ENCODE measurements around the gene MLLT6. TPM values are rescaled to one million over a fixed set of nuclear protein-coding genes. Genes with fewer than 3 reads are reported as not detected.

Gene MLLT6
- total RNA-seq, 1 experiment from 2014 or later = 48.0 TPM

- no peaks in the 10 kb centered on the region for H3K9me3 Mint-ChIP-seq
These were observed 10.3 kb downstream of the MLLT6 start for GRCh38 chr17:38715216-38715943.

GRCh38 chr17:38716368-38717005 lies 11.4 kb downstream of the MLLT6 start:
- Mint-ChIP-seq H3K36me3 (no peaks in the 10 kb centered on the region), H3K4me1 (peaks cover 58% of the 10 kb centered on the region), H3K9me3 (no peaks in the 10 kb centered on the region), H3K27me3 (ENCODE audit: low read depth) (peaks cover 14% of the 10 kb centered on the region), H3K4me3 (no peak overlapping the region), H3K27ac (no peak overlapping the region)
- no peak for ATAC-seq
- no peak for DNase-seq (ENCODE audit: low spot score)
- CTCF ChIA-PET = interaction anchor here (0.6 to 3.0 kb wide), 9 partner anchors 10 to 448 kb away, joined by 3 to 24 read pairs (median 9); partner anchors contain the start of gene CISD3
- no peak for TF ChIP-seq ZNF121 (CRISPR knock-in tag; IDR thresholded peaks at IDR 0.05)
- no peak for TF ChIP-seq PREB (CRISPR knock-in tag; IDR thresholded peaks at IDR 0.05; ENCODE audit: borderline replicate concordance)
- TF ChIP-seq CBFB (CRISPR knock-in tag; IDR thresholded peaks at IDR 0.05; ENCODE audit: low read depth) = no peak
- no peak for TF ChIP-seq RORB (CRISPR knock-in tag; IDR thresholded peaks at IDR 0.05)
- TF ChIP-seq NFATC4 (CRISPR knock-in tag; IDR thresholded peaks at IDR 0.05) = no peak
- TF ChIP-seq ATF1 (CRISPR knock-in tag; IDR thresholded peaks at IDR 0.05) = no peak
- TF ChIP-seq ZSCAN18 (CRISPR knock-in tag; IDR thresholded peaks at IDR 0.05) = no peak
- TF ChIP-seq JAZF1 (CRISPR knock-in tag; IDR thresholded peaks at IDR 0.05) = no peak
- TF ChIP-seq SMAD4 (CRISPR knock-in tag; IDR thresholded peaks at IDR 0.05) = no peak
- TF ChIP-seq SMAD3 (CRISPR knock-in tag; IDR thresholded peaks at IDR 0.05; ENCODE audit: borderline replicate concordance) = no peak
- no peak for TF ChIP-seq ZNF423 (CRISPR knock-in tag; IDR thresholded peaks at IDR 0.05)
- no peak for TF ChIP-seq MLX (CRISPR knock-in tag; IDR thresholded peaks at IDR 0.05)
- no peak for TF ChIP-seq ZNF263 (CRISPR knock-in tag; IDR thresholded peaks at IDR 0.05; ENCODE audit: low read depth)
- TF ChIP-seq GTF2I (CRISPR knock-in tag; conservative IDR thresholded peaks at IDR 0.05) = no peak
- TF ChIP-seq TCF7 (CRISPR knock-in tag; IDR thresholded peaks at IDR 0.05; ENCODE audit: low read depth) = no peak
- TF ChIP-seq, protein P1, sequence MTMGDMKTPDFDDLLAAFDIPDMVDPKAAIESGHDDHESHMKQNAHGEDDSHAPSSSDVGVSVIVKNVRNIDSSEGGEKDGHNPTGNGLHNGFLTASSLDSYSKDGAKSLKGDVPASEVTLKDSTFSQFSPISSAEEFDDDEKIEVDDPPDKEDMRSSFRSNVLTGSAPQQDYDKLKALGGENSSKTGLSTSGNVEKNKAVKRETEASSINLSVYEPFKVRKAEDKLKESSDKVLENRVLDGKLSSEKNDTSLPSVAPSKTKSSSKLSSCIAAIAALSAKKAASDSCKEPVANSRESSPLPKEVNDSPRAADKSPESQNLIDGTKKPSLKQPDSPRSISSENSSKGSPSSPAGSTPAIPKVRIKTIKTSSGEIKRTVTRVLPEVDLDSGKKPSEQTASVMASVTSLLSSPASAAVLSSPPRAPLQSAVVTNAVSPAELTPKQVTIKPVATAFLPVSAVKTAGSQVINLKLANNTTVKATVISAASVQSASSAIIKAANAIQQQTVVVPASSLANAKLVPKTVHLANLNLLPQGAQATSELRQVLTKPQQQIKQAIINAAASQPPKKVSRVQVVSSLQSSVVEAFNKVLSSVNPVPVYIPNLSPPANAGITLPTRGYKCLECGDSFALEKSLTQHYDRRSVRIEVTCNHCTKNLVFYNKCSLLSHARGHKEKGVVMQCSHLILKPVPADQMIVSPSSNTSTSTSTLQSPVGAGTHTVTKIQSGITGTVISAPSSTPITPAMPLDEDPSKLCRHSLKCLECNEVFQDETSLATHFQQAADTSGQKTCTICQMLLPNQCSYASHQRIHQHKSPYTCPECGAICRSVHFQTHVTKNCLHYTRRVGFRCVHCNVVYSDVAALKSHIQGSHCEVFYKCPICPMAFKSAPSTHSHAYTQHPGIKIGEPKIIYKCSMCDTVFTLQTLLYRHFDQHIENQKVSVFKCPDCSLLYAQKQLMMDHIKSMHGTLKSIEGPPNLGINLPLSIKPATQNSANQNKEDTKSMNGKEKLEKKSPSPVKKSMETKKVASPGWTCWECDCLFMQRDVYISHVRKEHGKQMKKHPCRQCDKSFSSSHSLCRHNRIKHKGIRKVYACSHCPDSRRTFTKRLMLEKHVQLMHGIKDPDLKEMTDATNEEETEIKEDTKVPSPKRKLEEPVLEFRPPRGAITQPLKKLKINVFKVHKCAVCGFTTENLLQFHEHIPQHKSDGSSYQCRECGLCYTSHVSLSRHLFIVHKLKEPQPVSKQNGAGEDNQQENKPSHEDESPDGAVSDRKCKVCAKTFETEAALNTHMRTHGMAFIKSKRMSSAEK (CRISPR knock-in tag; IDR thresholded peaks at IDR 0.05; ENCODE audit: borderline replicate concordance) = no peak
- TF ChIP-seq ATF6 (CRISPR knock-in tag; IDR thresholded peaks at IDR 0.05) = no peak
- POLR2A ChIA-PET = interaction anchor here (1.0 to 2.4 kb wide), 2 partner anchors 11 to 14 kb away, joined by 4 to 15 read pairs; partner anchors contain the start of genes CISD3 and MLLT6

More at GRCh38 chr17:38715216-38715943, 10.3 kb downstream of the MLLT6 start:
- ChIA-PET CTCF (interaction anchor here (0.6 to 3.0 kb wide), 12 partner anchors 9 to 449 kb away, joined by 3 to 24 read pairs (median 6); partner anchors contain the start of gene CISD3), POLR2A (interaction anchor here (1.0 to 2.4 kb wide), 2 partner anchors 10 to 15 kb away, joined by 4 to 15 read pairs; partner anchors contain the start of genes CISD3 and MLLT6)
- peak; percentile 62 for TF ChIP-seq ETV6 (CRISPR knock-in tag; IDR thresholded peaks at IDR 0.05)
- no peak for TF ChIP-seq ZNF232 (CRISPR knock-in tag; IDR thresholded peaks at IDR 0.05)
- TF ChIP-seq SP1 (CRISPR knock-in tag; conservative IDR thresholded peaks at IDR 0.05) = peak; percentile 54
- peak; percentile 71; the same call in 1 of the 2 replicates for TF ChIP-seq ZNF263 (CRISPR knock-in tag; IDR thresholded peaks at IDR 0.05; ENCODE audit: low read depth)
- no peak for TF ChIP-seq GTF2I (CRISPR knock-in tag; conservative IDR thresholded peaks at IDR 0.05)
- Mint-ChIP-seq H3K27me3 (ENCODE audit: low read depth) (peaks cover 5% of the 10 kb centered on the region; the same call in 1 of the 2 replicates), H3K4me1 (peaks cover 59% of the 10 kb centered on the region), H3K27ac (peak overlapping the region; percentile 41; the same call in 1 of the 2 replicates), H3K36me3 (no peaks in the 10 kb centered on the region), H3K4me3 (no peak overlapping the region)
- ATAC-seq (no peak), DNase-seq (ENCODE audit: low spot score) (no peak)
